Cardiac septum (tissue), 1 donor: ENCODE data around the gene FSIP2. TPM values are rescaled to one million over a fixed set of nuclear protein-coding genes. Genes with fewer than 3 reads are reported as not detected.
"Not testable (repeated sequence)": the region's sequence is repeated elsewhere in the genome, so short reads cannot be mapped to it uniquely, and the experiment has no call there.

Experiments used
- DNase-seq: peaks from one replicate; pipeline ENCODE4 v3.0.0-alpha.2; 2020; ENCODE audit warnings: low spot score
- intact Hi-C: fragments of 100-400 bp; cut with DNase I; formaldehyde crosslinking; loops from one replicate; pipeline ENCODE4 v1.14.0; 2022
- total RNA-seq: library from RNA; stranded (reverse); fragmentation: NEBNext Ultra II Directional; extraction: Animal tissue kit (Norgen Biotek cat#: 25700); gene quantifications from one replicate; pipeline ENCODE4 v1.2.1, GENCODE V29; 2021
- donor health status: DM: no; HTN: no; CAD: no.

FSIP2 gene
- total RNA-seq, 1 donor from 2014 or later = 0.40 TPM

- intact Hi-C loops = no loop called here
- no peak for DNase-seq
Measured at GRCh38 chr2:185793532-185794345, 55.1 kb downstream of the FSIP2 start.

GRCh38 chr2:185796758-185797157 lies 58.2 kb downstream of the FSIP2 start:
- intact Hi-C loops = no loop called here
- DNase-seq = no peak

GRCh38 chr2:185802926-185803325 lies 64.3 kb downstream of the FSIP2 start:
- intact Hi-C loops = no loop called here
- DNase-seq = no peak

- intact Hi-C loops = no loop called here
Measured at GRCh38 chr2:185806783-185807182, 68.2 kb downstream of the FSIP2 start.

GRCh38 chr2:185807351-185807750 lies 68.7 kb downstream of the FSIP2 start:
- intact Hi-C loops = no loop called here
- DNase-seq = no peak

More at GRCh38 chr2:185806783-185807182, 68.2 kb downstream of the FSIP2 start:
- no peak for DNase-seq

GRCh38 chr2:185811580-185811979 lies 73.0 kb downstream of the FSIP2 start:
- DNase-seq = no peak
- intact Hi-C loops = no loop called here

- intact Hi-C loops = no loop called here
- DNase-seq = no peak
Measured at GRCh38 chr2:185813707-185814106, 75.1 kb downstream of the FSIP2 start.

- intact Hi-C loops = no loop called here
- DNase-seq = no peak
Measured at GRCh38 chr2:185817991-185818390, 79.4 kb downstream of the FSIP2 start.

- intact Hi-C loops = no loop called here
- no peak for DNase-seq
Measured at GRCh38 chr2:185821467-185821866, 82.9 kb downstream of the FSIP2 start.

GRCh38 chr2:185823773-185824172 lies 85.2 kb downstream of the FSIP2 start:
- intact Hi-C loops = no loop called here
- DNase-seq = no peak

- no peak for DNase-seq
Measured at GRCh38 chr2:185825557-185825956, 87.0 kb downstream of the FSIP2 start.

GRCh38 chr2:185828326-185828725 lies 89.7 kb downstream of the FSIP2 start:
- no peak for DNase-seq
- intact Hi-C loops = no loop called here

More at GRCh38 chr2:185825557-185825956, 87.0 kb downstream of the FSIP2 start:
- intact Hi-C loops = no loop called here

GRCh38 chr2:185833864-185834263 lies 95.3 kb downstream of the FSIP2 start:
- intact Hi-C loops = no loop called here
- no peak for DNase-seq

GRCh38 chr2:185835974-185836373 lies 97.4 kb downstream of the FSIP2 start:
- DNase-seq = no peak
- intact Hi-C loops = no loop called here

- intact Hi-C loops = no loop called here
- DNase-seq = no peak
Measured at GRCh38 chr2:185854885-185855284, 116.3 kb downstream of the FSIP2 start.

GRCh38 chr2:185857691-185858090 lies 119.1 kb downstream of the FSIP2 start:
- intact Hi-C loops = no loop called here
- no peak for DNase-seq

GRCh38 chr2:185859506-185859905 lies 120.9 kb downstream of the FSIP2 start:
- intact Hi-C loops = no loop called here

GRCh38 chr2:185860321-185860720 lies 121.7 kb downstream of the FSIP2 start:
- intact Hi-C loops = no loop called here
- no peak for DNase-seq

More at GRCh38 chr2:185859506-185859905, 120.9 kb downstream of the FSIP2 start:
- no peak for DNase-seq

GRCh38 chr2:185862657-185863398 lies 124.2 kb downstream of the FSIP2 start:
- DNase-seq = no peak
- intact Hi-C loops = no loop called here

GRCh38 chr2:185864468-185865260 lies 126.1 kb downstream of the FSIP2 start:
- DNase-seq, intact Hi-C loops: not testable (repeated sequence)
